HEK293T (cell line): ENCODE results near the gene APC2.

Experiments used
- ARNT ChIP-seq: fragments of 450-650 bp; IDR thresholded peaks from 2 replicates; pipeline ENCODE4 v1.6.1; 2017; ENCODE audit warnings: mild to moderate bottlenecking
- BHLHE40 ChIP-seq: fragments of 450-650 bp; IDR thresholded peaks from 2 replicates; pipeline ENCODE4 v1.6.1; 2016; ENCODE audit warnings: mild to moderate bottlenecking, moderate library complexity, borderline replicate concordance
- ELF4 ChIP-seq: fragments of 450-650 bp; IDR thresholded peaks from 2 replicates; pipeline ENCODE4 v1.6.1; 2017; ENCODE audit warnings: antibody characterized with exemption
- FOXA1 ChIP-seq: fragments of 450-650 bp; IDR thresholded peaks from 2 replicates; pipeline ENCODE4 v1.6.1; 2016; ENCODE audit warnings: mild to moderate bottlenecking
- HDGF ChIP-seq: fragments of 450-650 bp; IDR thresholded peaks from 2 replicates; pipeline ENCODE4 v1.6.1; 2017; ENCODE audit warnings: antibody characterized with exemption, borderline replicate concordance
- L3MBTL2 ChIP-seq: fragments of 450-650 bp; conservative IDR thresholded peaks from 2 replicates; pipeline ENCODE4 v1.6.1; 2016; ENCODE audit warnings: mild to moderate bottlenecking
- LEF1 ChIP-seq: fragments of 450-650 bp; IDR thresholded peaks from 2 replicates; pipeline ENCODE4 v1.6.1; 2017; ENCODE audit warnings: mild to moderate bottlenecking, borderline replicate concordance
- NFRKB ChIP-seq: fragments of 450-650 bp; IDR thresholded peaks from 2 replicates; pipeline ENCODE4 v1.6.1; 2016; ENCODE audit warnings: mild to moderate bottlenecking, moderate library complexity
- SP1 ChIP-seq: fragments of 450-650 bp; IDR thresholded peaks from 2 replicates; pipeline ENCODE4 v1.6.1; 2017
- SUZ12 ChIP-seq: fragments of 450-650 bp; IDR thresholded peaks from 2 replicates; pipeline ENCODE4 v1.6.1; 2016; ENCODE audit warnings: mild to moderate bottlenecking
- TARDBP ChIP-seq: fragments of 450-650 bp; IDR thresholded peaks from 2 replicates; pipeline ENCODE4 v1.6.1; 2016
- ZNF384 ChIP-seq: fragments of 450-650 bp; IDR thresholded peaks from 2 replicates; pipeline ENCODE4 v1.6.1; 2016

DNA sequence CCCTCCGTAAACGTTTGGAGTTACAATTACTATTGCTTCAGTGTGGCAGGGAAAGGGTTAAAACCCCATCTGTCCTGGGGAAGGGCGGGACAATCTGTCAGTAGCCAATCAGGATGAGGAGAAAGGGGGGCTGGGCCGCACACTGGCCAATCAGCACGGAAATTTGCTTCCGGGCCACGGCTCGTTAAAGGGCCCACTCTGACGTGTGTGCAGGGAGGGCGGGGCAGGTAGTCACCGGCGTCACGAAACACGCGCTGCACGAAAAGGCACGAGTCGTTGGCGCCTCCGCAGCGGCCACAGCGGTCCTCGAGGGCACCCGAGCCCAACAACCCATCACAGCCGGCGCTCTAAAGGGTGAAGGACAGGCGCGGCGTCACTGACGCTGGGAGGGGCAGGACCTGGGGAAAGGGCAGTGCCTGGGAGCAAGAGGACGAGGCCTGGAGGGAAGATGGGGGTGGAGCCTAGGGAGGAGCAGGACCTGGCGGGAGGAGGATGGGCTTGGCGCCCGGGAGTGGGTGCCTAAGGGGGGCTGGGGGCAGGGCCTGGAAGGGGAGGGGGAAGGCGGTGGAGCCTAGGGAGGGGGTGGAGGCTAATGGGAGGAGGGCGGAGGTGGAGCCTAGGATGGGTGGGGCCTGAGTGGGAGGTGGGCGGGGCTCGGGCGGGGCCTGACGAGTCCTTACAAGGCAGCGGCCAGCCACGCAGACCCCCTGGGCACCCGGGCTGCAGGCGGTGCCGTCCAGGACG lies 58.0 kb downstream of the APC2 start:
- TF ChIP-seq ZNF384 (no peak), FOXA1 (no peak), BHLHE40 (no peak), TARDBP (no peak), ARNT (no peak), ELF4 (no peak; the same call in none of the 2 replicates), SP1 (no peak), L3MBTL2 (peak; percentile 96), SUZ12 (no peak), HDGF (peak; percentile 56; the same call in 1 of the 2 replicates), NFRKB (no peak), LEF1 (no peak)
